Central memory CD8-positive, alpha-beta T cell (primary cell): ENCODE measurements around the gene CYLC2.

ENCODE experiments used
- ATAC-seq: fragments of 150-1000 bp; cut with Tn5 transposase; replicated peaks from 2 replicates; pipeline ENCODE4 v1.10.0; 2022; ENCODE audit warnings: mild to moderate bottlenecking, moderate FRiP score, moderate number of reproducible peaks; ENCODE audit not compliant: poor library complexity, severe bottlenecking; ENCODE audit errors: extremely low read depth
- DNase-seq, 2 donors: peaks; one replicate each; pipeline ENCODE4 v3.0.0; 2021; ENCODE audit warnings: low spot score in 2 of 2
- H3K27ac Mint-ChIP-seq: one replicate; pipeline ENCODE4 v1.8.0; 2022; ENCODE audit warnings: low read depth, mild to moderate bottlenecking, moderate library complexity, mixed read lengths
- H3K27me3 Mint-ChIP-seq: one replicate; pipeline ENCODE4 v1.8.0; 2022; ENCODE audit warnings: mixed read lengths
- H3K36me3 Mint-ChIP-seq: one replicate; pipeline ENCODE4 v1.8.0; 2022; ENCODE audit warnings: mild to moderate bottlenecking, moderate library complexity, mixed read lengths; ENCODE audit not compliant: insufficient read depth
- H3K4me1 Mint-ChIP-seq: one replicate; pipeline ENCODE4 v1.8.0; 2022; ENCODE audit warnings: mixed read lengths
- H3K4me3 Mint-ChIP-seq: one replicate; pipeline ENCODE4 v1.8.0; 2022; ENCODE audit warnings: mild to moderate bottlenecking, moderate library complexity, mixed read lengths
- H3K9me3 Mint-ChIP-seq: one replicate; pipeline ENCODE4 v1.8.0; 2022; ENCODE audit warnings: mixed read lengths

The CYLC2 gene

GRCh38 chr9:103041961-103042360 is 46.8 kb downstream of the CYLC2 start:
- Mint-ChIP-seq H3K4me3 (no peak overlapping the region), H3K4me1 (no peaks in the 10 kb centered on the region), H3K9me3 (peaks cover 25% of the 10 kb centered on the region), H3K27ac (no peak overlapping the region), H3K36me3 (no peaks in the 10 kb centered on the region), H3K27me3 (no peaks in the 10 kb centered on the region)
- no peak for ATAC-seq
- DNase-seq: no peak
